Transverse colon (tissue), 4 donors: ENCODE results near the gene SNX8.

ENCODE experiments used
- CTCF ChIP-seq, 5 experiments: fragments of 200-600 bp in 3 of 5; fragments of 450-650 bp in 2 of 5; sonication (generic) in 3 of 5; IDR thresholded peaks; 1 replicate in 2 of 5; 2 replicates in 3 of 5; pipeline ENCODE4 v1.5.1; 2016 to 2017; ENCODE audit warnings: antibody characterized with exemption in 5 of 5, inconsistent platforms in 3 of 5, mild to moderate bottlenecking in 2 of 5, moderate library complexity in 1 of 5
- POLR2A ChIP-seq: fragments of 450-650 bp; IDR thresholded peaks from one replicate; pipeline ENCODE4 v1.6.1; 2016; ENCODE audit warnings: antibody characterized with exemption, mild to moderate bottlenecking, moderate library complexity
- POLR2AphosphoS5 ChIP-seq, 3 donors: sonication (generic); formaldehyde crosslinking; IDR thresholded peaks; one replicate each; pipeline ENCODE4 v1.6.1; 2016; ENCODE audit warnings: antibody characterized with exemption in 3 of 3

GRCh38 chr7:2219136-2219535 is 95.1 kb downstream of the SNX8 start:
- TF ChIP-seq POLR2AphosphoS5 (IDR thresholded peaks at IDR 0.05) (no peak), CTCF (IDR thresholded peaks at IDR 0.05) (no peak), POLR2A (no peak)
